B cell (primary cell): Measurements from ENCODE around the gene SLC7A11. TPM values are rescaled to one million over a fixed set of nuclear protein-coding genes. Genes with fewer than 3 reads are reported as not detected.

Source experiments
- ATAC-seq: fragments of 200-7000 bp; cut with Tn5 transposase; one replicate; pipeline ENCODE4 v1.10.0; 2021; ENCODE audit warnings: low read depth, mild to moderate bottlenecking, moderate number of reproducible peaks, moderate library complexity
- CTCF ChIA-PET: fragments of 350-600 bp; sonication (Branson Sonifier 250); formaldehyde crosslinking; loops from one replicate; lab custom pipeline; 2021; ENCODE audit warnings: antibody characterized with exemption, inconsistent platforms; lab: Charles Lee
- POLR2A ChIA-PET: fragments of 350-600 bp; sonication (Branson Sonifier 250); formaldehyde crosslinking; loops from one replicate; lab custom pipeline; 2021; ENCODE audit warnings: antibody characterized with exemption; lab: Charles Lee
- DNase-seq: peaks from one replicate; pipeline ENCODE4 v3.0.0; 2013
- H2AFZ ChIP-seq: 2 replicates; pipeline ENCODE4 v1.6.1; 2012; ENCODE audit warnings: mild to moderate bottlenecking, low read depth, low read length; ENCODE audit not compliant: insufficient read depth, poor library complexity, severe bottlenecking
- H3K27ac ChIP-seq, 2 donors: 1 replicate in 1 of 2; 2 replicates in 1 of 2; pipeline ENCODE4 v1.5.1; 2012 to 2013; ENCODE audit warnings: low read length in 2 of 2, mild to moderate bottlenecking in 2 of 2, moderate library complexity in 1 of 2
- H3K27me3 ChIP-seq, 4 experiments: fragments of 200-600 bp in 1 of 4; sonication (generic) in 1 of 4; replicated peaks in 1 of 4; 1 replicate in 2 of 4; 2 replicates in 2 of 4; pipeline versions ENCODE4 v1.6.1 to v1.7.0; 2013 to 2016; ENCODE audit warnings: low read length in 3 of 4, mild to moderate bottlenecking in 2 of 4, mixed read lengths in 1 of 4, moderate library complexity in 1 of 4; ENCODE audit not compliant: insufficient read depth in 4 of 4, control insufficient read depth in 3 of 4; ENCODE audit errors: control extremely low read depth in 1 of 4
- H3K36me3 ChIP-seq, 2 experiments: replicated peaks in 1 of 2; 1 replicate in 1 of 2; 2 replicates in 1 of 2; pipeline versions ENCODE4 v1.6.1 to v1.7.1; 2013; ENCODE audit warnings: low read length in 1 of 2; ENCODE audit not compliant: insufficient read depth in 2 of 2, control insufficient read depth in 1 of 2; ENCODE audit errors: control extremely low read depth in 1 of 2, extremely low read depth in 1 of 2
- H3K4me1 ChIP-seq, 2 donors: fragments of 200-600 bp in 1 of 2; sonication (generic) in 1 of 2; 1 replicate in 1 of 2; 2 replicates in 1 of 2; pipeline versions ENCODE4 v1.5.1 to v1.6.1; 2013 to 2017; ENCODE audit warnings: low read length in 2 of 2; ENCODE audit not compliant: control insufficient read depth in 2 of 2, insufficient read depth in 2 of 2
- H3K4me2 ChIP-seq: replicated peaks from 2 replicates; pipeline ENCODE3; 2012; ENCODE audit warnings: mild to moderate bottlenecking, low read depth, low read length; ENCODE audit not compliant: poor library complexity, severe bottlenecking
- H3K4me3 ChIP-seq, 5 experiments: fragments of 200-600 bp in 1 of 5; sonication (generic) in 1 of 5; 1 replicate in 3 of 5; 2 replicates in 2 of 5; pipeline versions ENCODE4 v1.5.1 to v1.7.0; 2011 to 2016; ENCODE audit warnings: low read length in 4 of 5, mild to moderate bottlenecking in 4 of 5, low read depth in 2 of 5, control low read depth in 1 of 5, moderate library complexity in 1 of 5; ENCODE audit not compliant: insufficient read depth in 1 of 5; ENCODE audit errors: control extremely low read depth in 1 of 5, extremely low read depth in 1 of 5
- H3K79me2 ChIP-seq: fragments of 200-600 bp; sonication (generic); one replicate; pipeline ENCODE4 v1.6.0; 2016; ENCODE audit warnings: low read length; ENCODE audit not compliant: control insufficient read depth, insufficient read depth
- H3K9ac ChIP-seq: fragments of 200-600 bp; sonication (generic); 2 replicates; pipeline ENCODE4 v1.6.1; 2017; ENCODE audit warnings: mild to moderate bottlenecking, low read length, moderate library complexity
- H3K9me3 ChIP-seq, 3 donors: one replicate each; pipeline versions ENCODE4 v1.6.1 to v1.7.1; 2013; ENCODE audit warnings: low read length in 2 of 3; ENCODE audit not compliant: control insufficient read depth in 2 of 3, insufficient read depth in 1 of 3; ENCODE audit errors: control extremely low read depth in 1 of 3
- H4K20me1 ChIP-seq: 2 replicates; pipeline ENCODE4 v1.6.0; 2012; ENCODE audit warnings: mild to moderate bottlenecking, low read length; ENCODE audit not compliant: insufficient read depth, control insufficient read depth, poor library complexity, severe bottlenecking
- H3K27ac Mint-ChIP-seq: one replicate; pipeline ENCODE4 v1.8.0; 2021; ENCODE audit warnings: mixed read lengths
- H3K27me3 Mint-ChIP-seq: one replicate; pipeline ENCODE4 v1.8.0; 2021; ENCODE audit warnings: mixed read lengths
- H3K4me1 Mint-ChIP-seq: one replicate; pipeline ENCODE4 v1.8.0; 2021; ENCODE audit warnings: mixed read lengths
- H3K4me3 Mint-ChIP-seq: one replicate; pipeline ENCODE4 v1.8.0; 2021; ENCODE audit warnings: mixed read lengths
- H3K9me3 Mint-ChIP-seq: one replicate; pipeline ENCODE4 v1.8.0; 2022; ENCODE audit warnings: mixed read lengths; ENCODE audit not compliant: insufficient read depth
- EZH2 ChIP-seq: IDR thresholded peaks from 2 replicates; pipeline ENCODE4 v1.6.1; 2012; ENCODE audit warnings: borderline replicate concordance, low read depth, mild to moderate bottlenecking, moderate library complexity, low read length; ENCODE audit not compliant: insufficient read depth, poor library complexity, severe bottlenecking
- WGBS: methylation state at CpG from one replicate; pipeline ENCODE4 v1.1.5; 2013; ENCODE audit warnings: missing lambda C conversion rate; ENCODE audit not compliant: insufficient coverage; 5-methylcytosine and 5-hydroxymethylcytosine counted together
- intact Hi-C: fragments of 100-400 bp; cut with micrococcal nuclease; formaldehyde crosslinking; loops from one replicate; pipeline ENCODE4 v1.10.0; 2022
- polyA plus RNA-seq: library from polyadenylated mRNA; depleted of rRNA; stranded (reverse); fragments of >200 nt; gene quantifications from 2 replicates; pipeline ENCODE4 v1.2.3, GENCODE V29; 2012
- total RNA-seq, 2 donors: library from RNA; stranded (reverse); fragments of 120-200 nt in 1 of 2; gene quantifications; 1 replicate in 1 of 2; 2 replicates in 1 of 2; pipeline versions ENCODE4 v1.2.3 to v1.2.4, GENCODE V29; 2013 to 2022
- TF ChIP-seq, protein P1 (sequence below): fragments of 200-600 bp; IDR thresholded peaks from one replicate; pipeline ENCODE4 v1.8.0; 2022; ENCODE audit warnings: antibody characterized with exemption, mild to moderate bottlenecking

The SLC7A11 gene
- total and polyA plus RNA-seq, 2 donors (not counting 1 experiment from before 2014, with no cell fraction given): 0.01 to 0.22 TPM

DNA sequence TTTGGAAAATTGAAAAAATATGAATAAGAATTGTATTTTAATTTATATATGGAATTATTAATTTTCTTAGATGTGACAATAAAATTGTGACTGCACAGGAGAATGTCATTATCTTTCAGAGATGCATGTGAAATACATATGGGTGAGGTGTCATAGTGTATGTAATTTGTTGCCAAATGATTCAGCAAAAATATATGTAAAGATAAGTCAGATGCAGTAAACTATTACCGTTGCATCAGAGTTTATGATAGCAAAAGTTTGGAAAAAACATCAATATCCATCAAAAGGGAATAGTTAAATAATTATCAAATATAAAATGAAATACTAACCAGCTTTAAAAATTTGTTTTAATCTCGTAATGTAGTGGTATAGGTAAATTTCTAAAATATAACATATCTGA, 10.4 kb upstream of the SLC7A11 start:
- WGBS: no CpG with 5 or more reads among the region's 2 CpGs
- ATAC-seq (no peak), DNase-seq (no peak)
- Mint-ChIP-seq H3K27me3 (no peaks in the 10 kb centered on the region), H3K4me3 (no peak overlapping the region), H3K9me3 (no peaks in the 10 kb centered on the region), H3K27ac (no peak overlapping the region), H3K4me1 (peaks cover 3% of the 10 kb centered on the region)
- Histone ChIP-seq H3K27me3 (no peaks in the 10 kb centered on the region), H3K36me3 (no peaks in the 10 kb centered on the region), H3K79me2 (no peaks in the 10 kb centered on the region), H4K20me1 (no peaks in the 10 kb centered on the region), H3K27ac (no peak overlapping the region), H2AFZ (no peak overlapping the region), H3K4me3 (no peak overlapping the region), H3K9me3 (no peaks in the 10 kb centered on the region), H3K9ac (no peak overlapping the region), H3K4me2 (no peak overlapping the region), H3K4me1 (no peaks in the 10 kb centered on the region)
- intact Hi-C loops: no loop called here
- ChIA-PET POLR2A (no interaction called here), CTCF (no interaction called here)
- no peak for TF ChIP-seq EZH2
- TF ChIP-seq, protein P1, sequence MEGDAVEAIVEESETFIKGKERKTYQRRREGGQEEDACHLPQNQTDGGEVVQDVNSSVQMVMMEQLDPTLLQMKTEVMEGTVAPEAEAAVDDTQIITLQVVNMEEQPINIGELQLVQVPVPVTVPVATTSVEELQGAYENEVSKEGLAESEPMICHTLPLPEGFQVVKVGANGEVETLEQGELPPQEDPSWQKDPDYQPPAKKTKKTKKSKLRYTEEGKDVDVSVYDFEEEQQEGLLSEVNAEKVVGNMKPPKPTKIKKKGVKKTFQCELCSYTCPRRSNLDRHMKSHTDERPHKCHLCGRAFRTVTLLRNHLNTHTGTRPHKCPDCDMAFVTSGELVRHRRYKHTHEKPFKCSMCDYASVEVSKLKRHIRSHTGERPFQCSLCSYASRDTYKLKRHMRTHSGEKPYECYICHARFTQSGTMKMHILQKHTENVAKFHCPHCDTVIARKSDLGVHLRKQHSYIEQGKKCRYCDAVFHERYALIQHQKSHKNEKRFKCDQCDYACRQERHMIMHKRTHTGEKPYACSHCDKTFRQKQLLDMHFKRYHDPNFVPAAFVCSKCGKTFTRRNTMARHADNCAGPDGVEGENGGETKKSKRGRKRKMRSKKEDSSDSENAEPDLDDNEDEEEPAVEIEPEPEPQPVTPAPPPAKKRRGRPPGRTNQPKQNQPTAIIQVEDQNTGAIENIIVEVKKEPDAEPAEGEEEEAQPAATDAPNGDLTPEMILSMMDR: no peak

DNA sequence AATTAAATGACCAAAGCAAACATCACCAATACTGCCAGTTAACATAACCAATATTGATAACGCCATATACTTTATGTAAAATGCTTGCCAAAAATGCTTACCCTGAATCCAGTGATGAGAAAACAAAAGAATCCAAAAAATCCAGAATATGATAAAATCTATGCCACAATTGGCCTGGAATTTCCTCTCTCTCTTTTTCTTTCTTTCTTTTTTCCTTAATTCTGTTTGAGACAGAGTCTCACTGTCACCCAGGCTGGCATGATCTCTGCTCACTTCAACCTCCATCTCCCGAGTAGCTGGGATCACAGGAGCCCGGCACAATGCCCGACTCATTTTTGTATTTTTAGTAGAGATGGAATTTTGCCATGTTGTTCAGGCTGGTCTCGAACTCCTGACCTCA, 9.8 kb upstream of the SLC7A11 start:
- no peaks in the 10 kb centered on the region for H4K20me1 ChIP-seq
- Mint-ChIP-seq H3K4me3 (no peak overlapping the region), H3K27ac (no peak overlapping the region), H3K4me1 (peaks cover 3% of the 10 kb centered on the region), H3K27me3 (no peaks in the 10 kb centered on the region), H3K9me3 (no peaks in the 10 kb centered on the region)
- ATAC-seq (no peak), DNase-seq (no peak)
- no peaks in the 10 kb centered on the region for H3K79me2 ChIP-seq
- H2AFZ ChIP-seq: no peak overlapping the region
- no peak overlapping the region for H3K27ac ChIP-seq
- no peak overlapping the region for H3K4me2 ChIP-seq
- POLR2A ChIA-PET: no interaction called here
- no peaks in the 10 kb centered on the region for H3K4me1 ChIP-seq
- no peaks in the 10 kb centered on the region for H3K27me3 ChIP-seq
- intact Hi-C loops: no loop called here
- H3K9me3 ChIP-seq: no peaks in the 10 kb centered on the region
- CTCF ChIA-PET: no interaction called here
- WGBS: 100% methylated on average over 4 of the region's 5 CpGs
- H3K36me3 ChIP-seq: no peaks in the 10 kb centered on the region
- no peak for TF ChIP-seq EZH2
- TF ChIP-seq, protein P1: no peak
- H3K9ac ChIP-seq: no peak overlapping the region
- no peak overlapping the region for H3K4me3 ChIP-seq
